ENCODE measurements around the gene TMC2. TPM values are rescaled to one million over a fixed set of nuclear protein-coding genes. Genes with fewer than 3 reads are reported as not detected.

The TMC2 gene
- polyA plus RNA-seq, 3 donors = not detected

GRCh38 chr20:2643708-2644107 lies 107.3 kb downstream of the TMC2 start:
- Histone ChIP-seq H4K20me1 (ENCODE audit: insufficient read depth, low read length) (no peaks in the 10 kb centered on the region), H3K4me3 (replicated peaks in 1 of 3; ENCODE audit: low read depth in 2 of 3, low read length in 3 of 3) (no peak overlapping the region), H3K36me3 (replicated peaks in 1 of 2; ENCODE audit: control insufficient read depth in 1 of 2, insufficient read depth in 2 of 2, low read length in 2 of 2) (no peaks in the 10 kb centered on the region), H3K9me3 (replicated peaks in 1 of 2; ENCODE audit: control insufficient read depth in 1 of 2, insufficient read depth in 1 of 2, low read length in 2 of 2) (no peaks in the 10 kb centered on the region), H3K27ac (ENCODE audit: low read depth in 1 of 2, low read length in 2 of 2) (no peak overlapping the region), H3K4me2 (replicated peaks; ENCODE audit: extremely low read depth, low read length, poor library complexity, severe bottlenecking) (no peak overlapping the region), H3K4me1 (ENCODE audit: control insufficient read depth in 1 of 2, insufficient read depth in 2 of 2, low read length in 2 of 2) (no peaks in the 10 kb centered on the region), H3K79me2 (ENCODE audit: insufficient read depth, low read length) (no peaks in the 10 kb centered on the region), H3K27me3 (ENCODE audit: control insufficient read depth in 2 of 2, insufficient read depth in 2 of 2, low read length in 2 of 2) (no peaks in the 10 kb centered on the region), H3K9ac (ENCODE audit: insufficient read depth, low read length, poor library complexity, severe bottlenecking) (no peak overlapping the region), H2AFZ (ENCODE audit: insufficient read depth, low read depth, low read length, poor library complexity, severe bottlenecking) (no peak overlapping the region)
- Mint-ChIP-seq H3K9me3 (peaks cover 0 to 2% (median 0%) of the 10 kb centered on the region in 7 donors), H3K27me3 (ENCODE audit: low read depth in 3 of 3) (peaks cover 0 to 4% (median 0%) of the 10 kb centered on the region in 3 donors), H3K27ac (no peak overlapping the region), H3K4me1 (no peaks in the 10 kb centered on the region), H3K4me3 (no peak overlapping the region), H3K36me3 (no peaks in the 10 kb centered on the region)
- DNase-seq = no peak
- intact Hi-C loops (cut with micrococcal nuclease) = no loop called here
- 100% methylated on average over 1 of the region's 1 CpG for WGBS (ENCODE audit: insufficient coverage)
- no peak for TF ChIP-seq CTCF (IDR thresholded peaks at IDR 0.05)

- intact Hi-C loops (cut with micrococcal nuclease) = loop anchor here in 1 of 2 donors (5.0 kb wide), 1 partner anchor 550 kb away; the partner anchor contains the start of gene STK35
- Mint-ChIP-seq H3K27me3 (ENCODE audit: low read depth in 3 of 3) (no peaks in the 10 kb centered on the region), H3K9me3 (no peaks in the 10 kb centered on the region), H3K36me3 (peaks cover 30 to 34% of the 10 kb centered on the region in 2 donors), H3K27ac (peak within 1 kb of the TSS; percentile 74 to 95 (median 84)), H3K4me3 (peak within 1 kb of the TSS; percentile 88 to 96), H3K4me1 (peaks cover 17% of the 10 kb centered on the region)
- peak; percentile 83 to 89 (median 89) for DNase-seq
- peaks cover 17 to 33% of the 10 kb centered on the region in 2 donors for H3K4me1 ChIP-seq (ENCODE audit: control insufficient read depth in 1 of 2, insufficient read depth in 2 of 2, low read length in 2 of 2)
- peak within 1 kb of the TSS; percentile 33 to 77 for H3K27ac ChIP-seq (ENCODE audit: low read depth in 1 of 2, low read length in 2 of 2)
- H3K27me3 ChIP-seq (ENCODE audit: control insufficient read depth in 2 of 2, insufficient read depth in 2 of 2, low read length in 2 of 2) = no peaks in the 10 kb centered on the region
- WGBS (ENCODE audit: insufficient coverage) = under 1% methylated on average over 94 of the region's 101 CpGs
- peaks cover 54% of the 10 kb centered on the region for H3K79me2 ChIP-seq (ENCODE audit: insufficient read depth, low read length)
- peak within 1 kb of the TSS; percentile 91 for H3K4me2 ChIP-seq (replicated peaks; ENCODE audit: extremely low read depth, low read length, poor library complexity, severe bottlenecking)
- H3K4me3 ChIP-seq (replicated peaks in 1 of 3; ENCODE audit: low read depth in 2 of 3, low read length in 3 of 3) = peak within 1 kb of the TSS; percentile 85 to 98 (median 89)
- peak within 1 kb of the TSS; percentile 95 for H2AFZ ChIP-seq (ENCODE audit: insufficient read depth, low read depth, low read length, poor library complexity, severe bottlenecking)
- H4K20me1 ChIP-seq (ENCODE audit: insufficient read depth, low read length) = peaks cover 38% of the 10 kb centered on the region
- TF ChIP-seq CTCF (IDR thresholded peaks at IDR 0.05) = no peak
- no peaks in the 10 kb centered on the region for H3K9me3 ChIP-seq (replicated peaks in 1 of 2; ENCODE audit: control insufficient read depth in 1 of 2, insufficient read depth in 1 of 2, low read length in 2 of 2)
- peaks cover 30 to 33% of the 10 kb centered on the region in 2 donors for H3K36me3 ChIP-seq (replicated peaks in 1 of 2; ENCODE audit: control insufficient read depth in 1 of 2, insufficient read depth in 2 of 2, low read length in 2 of 2)
- H3K9ac ChIP-seq (ENCODE audit: insufficient read depth, low read length, poor library complexity, severe bottlenecking) = peak within 1 kb of the TSS; percentile 71
Observed at GRCh38 chr20:2651772-2652723, 115.7 kb downstream of the TMC2 start, which contains the start of gene NOP56. Gene NOP56 (plus strand): TSS chr20:2652632. CDS start chr20:2652661, 29 bp downstream.
